Kidney (tissue), 14 donors: ENCODE results near the gene SDC3. TPM values are rescaled to one million over a fixed set of nuclear protein-coding genes. Genes with fewer than 3 reads are reported as not detected.
A peak's percentile ranks its signal among the peaks of the same experiment; 100 is the strongest.

Experiments used
- DNase-seq, 5 donors: peaks; one replicate each; pipeline ENCODE4 v3.0.0-alpha.2; 2013 to 2020
- FAIRE-seq: peaks from 2 replicates; lab custom pipeline; 2012; peaks lifted over from hg19 to GRCh38; lab: Jason Lieb, UNC
- H3K27ac ChIP-seq, 2 donors: one replicate each; pipeline ENCODE4 v1.7.0; 2013; ENCODE audit warnings: low read depth in 2 of 2, low read length in 2 of 2, inconsistent platforms in 1 of 2
- H3K27me3 ChIP-seq: one replicate; pipeline ENCODE4 v1.7.1; 2013; ENCODE audit warnings: low read length, inconsistent platforms; ENCODE audit not compliant: control insufficient read depth, insufficient read depth
- H3K36me3 ChIP-seq, 3 donors: one replicate each; pipeline versions ENCODE4 v1.7.0 to v1.7.1; 2013; ENCODE audit warnings: low read length in 3 of 3, control low read depth in 1 of 3, inconsistent platforms in 1 of 3; ENCODE audit not compliant: insufficient read depth in 3 of 3, control insufficient read depth in 2 of 3
- H3K4me1 ChIP-seq, 3 donors: one replicate each; pipeline versions ENCODE4 v1.7.0 to v1.7.1; 2013; ENCODE audit warnings: low read length in 3 of 3, inconsistent platforms in 1 of 3, low read depth in 1 of 3; ENCODE audit not compliant: control insufficient read depth in 2 of 3, insufficient read depth in 2 of 3
- H3K4me3 ChIP-seq, 3 donors: one replicate each; pipeline versions ENCODE4 v1.7.0 to v1.8.1; 2013; ENCODE audit warnings: low read length in 3 of 3, control low read depth in 1 of 3, inconsistent platforms in 1 of 3
- H3K9ac ChIP-seq, 3 donors: one replicate each; pipeline versions ENCODE4 v1.7.0 to v1.7.1; 2013; ENCODE audit warnings: low read length in 3 of 3, control low read depth in 1 of 3, inconsistent platforms in 1 of 3
- H3K9me3 ChIP-seq, 3 donors: one replicate each; pipeline versions ENCODE4 v1.7.0 to v1.7.1; 2013; ENCODE audit warnings: low read length in 3 of 3, control low read depth in 1 of 3, inconsistent platforms in 1 of 3; ENCODE audit not compliant: control insufficient read depth in 2 of 3, insufficient read depth in 1 of 3
- intact Hi-C: fragments of 100-400 bp; cut with DNase I; formaldehyde crosslinking; loops from one replicate; pipeline ENCODE4 v1.11.1; 2022
- polyA plus RNA-seq: library from polyadenylated mRNA; stranded (reverse); fragments of 350-450 nt; fragmentation: Illumina TruSeq; extraction: RNeasy Lipid Tissue Mini Kit (QIAGEN cat#74804); gene quantifications from one replicate; pipeline ENCODE4 v1.2.3, GENCODE V29; 2014; ENCODE audit warnings: low read depth, low replicate concordance; ENCODE audit not compliant: insufficient read depth
- total RNA-seq: library from RNA; stranded (reverse); fragmentation: NEBNext Ultra II Directional; extraction: Animal tissue kit (Norgen Biotek cat#: 25700); gene quantifications from one replicate; pipeline ENCODE4 v1.2.1, GENCODE V29; 2021
- TF ChIP-seq, protein P1 (sequence below): IDR thresholded peaks from 3 replicates; pipeline ENCODE4 v1.5.1; 2012; ENCODE audit warnings: mild to moderate bottlenecking, moderate library complexity, borderline replicate concordance; ENCODE audit not compliant: insufficient read depth; ENCODE audit errors: extremely low read depth
- donor health status: control.
- donor health status: control.
- donor health status: control.
- donor health status: control.
- donor health status: control.
- donor health status: DM: yes; HTN: yes; CAD: no.
- donor health status: Normal renal cell carcinoma (clear cell type).

Gene SDC3
- total and polyA plus RNA-seq, 2 donors from 2014 or later: 11.0 to 58.7 TPM

DNA sequence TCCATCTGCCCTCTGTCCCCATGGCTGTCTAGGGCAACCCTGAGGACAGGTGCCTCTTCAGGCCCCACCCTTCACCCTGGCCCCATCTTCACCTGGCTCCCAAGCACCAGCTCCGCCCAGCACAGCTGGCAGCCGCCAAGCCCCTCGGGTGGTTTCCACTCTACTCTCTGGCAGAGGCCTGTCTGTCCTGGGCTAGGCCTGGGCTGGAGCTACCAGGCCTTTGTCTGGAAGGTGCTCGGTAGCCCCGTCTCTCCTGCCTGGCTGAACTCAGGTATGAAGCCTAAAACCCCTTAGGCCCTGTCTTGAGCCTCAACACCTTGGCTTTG is 17.4 kb downstream of the SDC3 start:
- peaks cover 0 to 34% (median 0%) of the 10 kb centered on the region in 3 donors for H3K4me1 ChIP-seq
- H3K36me3 ChIP-seq: no peaks in the 10 kb centered on the region
- no peak overlapping the region for H3K4me3 ChIP-seq
- DNase-seq: peak in 1 of 5 donors; percentile 61
- no peaks in the 10 kb centered on the region for H3K9me3 ChIP-seq
- FAIRE-seq: no peak
- H3K9ac ChIP-seq: no peak overlapping the region
- no peaks in the 10 kb centered on the region for H3K27me3 ChIP-seq
- TF ChIP-seq, protein P1, sequence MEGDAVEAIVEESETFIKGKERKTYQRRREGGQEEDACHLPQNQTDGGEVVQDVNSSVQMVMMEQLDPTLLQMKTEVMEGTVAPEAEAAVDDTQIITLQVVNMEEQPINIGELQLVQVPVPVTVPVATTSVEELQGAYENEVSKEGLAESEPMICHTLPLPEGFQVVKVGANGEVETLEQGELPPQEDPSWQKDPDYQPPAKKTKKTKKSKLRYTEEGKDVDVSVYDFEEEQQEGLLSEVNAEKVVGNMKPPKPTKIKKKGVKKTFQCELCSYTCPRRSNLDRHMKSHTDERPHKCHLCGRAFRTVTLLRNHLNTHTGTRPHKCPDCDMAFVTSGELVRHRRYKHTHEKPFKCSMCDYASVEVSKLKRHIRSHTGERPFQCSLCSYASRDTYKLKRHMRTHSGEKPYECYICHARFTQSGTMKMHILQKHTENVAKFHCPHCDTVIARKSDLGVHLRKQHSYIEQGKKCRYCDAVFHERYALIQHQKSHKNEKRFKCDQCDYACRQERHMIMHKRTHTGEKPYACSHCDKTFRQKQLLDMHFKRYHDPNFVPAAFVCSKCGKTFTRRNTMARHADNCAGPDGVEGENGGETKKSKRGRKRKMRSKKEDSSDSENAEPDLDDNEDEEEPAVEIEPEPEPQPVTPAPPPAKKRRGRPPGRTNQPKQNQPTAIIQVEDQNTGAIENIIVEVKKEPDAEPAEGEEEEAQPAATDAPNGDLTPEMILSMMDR: no peak
- intact Hi-C loops: no loop called here
- H3K27ac ChIP-seq: no peak overlapping the region

DNA sequence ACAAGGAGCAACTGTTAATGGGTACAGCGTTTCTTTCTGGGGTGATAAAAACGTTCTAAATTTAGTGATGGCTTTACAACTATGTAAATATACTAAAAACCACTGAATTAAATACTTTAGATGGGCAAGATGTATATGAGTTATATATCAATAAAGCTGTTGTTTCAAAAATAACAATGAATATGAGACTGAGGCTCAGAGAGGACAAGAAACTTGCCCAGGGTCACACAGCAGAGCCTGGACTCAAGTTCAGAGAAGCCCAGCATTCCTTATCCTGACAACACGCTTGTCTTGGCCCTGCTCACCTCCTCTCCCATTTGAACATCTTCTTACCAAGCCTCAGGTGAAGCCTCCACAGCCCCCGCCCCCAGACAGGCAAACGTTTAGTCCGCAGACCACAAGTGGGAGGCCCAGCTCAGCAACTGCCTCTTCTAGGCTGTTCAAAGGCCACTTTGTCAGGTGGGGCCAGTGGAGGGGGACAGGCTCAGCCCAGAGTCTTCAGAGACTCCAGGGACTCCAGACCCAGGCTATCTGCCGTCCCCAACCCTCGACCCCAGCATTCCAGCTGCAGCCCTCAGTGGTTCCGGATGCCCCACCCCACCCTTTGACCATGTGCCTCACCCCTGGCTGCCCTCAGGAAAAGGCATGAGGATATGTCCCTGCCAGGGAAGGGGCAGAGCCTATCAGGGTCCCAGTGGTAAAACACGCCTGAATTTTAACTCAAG is 17.9 kb downstream of the SDC3 start:
- intact Hi-C loops: no loop called here
- no peaks in the 10 kb centered on the region for H3K36me3 ChIP-seq
- TF ChIP-seq, protein P1: no peak
- no peak overlapping the region for H3K27ac ChIP-seq
- no peak for FAIRE-seq
- no peaks in the 10 kb centered on the region for H3K9me3 ChIP-seq
- no peak overlapping the region for H3K4me3 ChIP-seq
- H3K9ac ChIP-seq: no peak overlapping the region
- H3K4me1 ChIP-seq: peaks cover 0 to 31% (median 0%) of the 10 kb centered on the region in 3 donors
- no peak for DNase-seq
- no peaks in the 10 kb centered on the region for H3K27me3 ChIP-seq

DNA sequence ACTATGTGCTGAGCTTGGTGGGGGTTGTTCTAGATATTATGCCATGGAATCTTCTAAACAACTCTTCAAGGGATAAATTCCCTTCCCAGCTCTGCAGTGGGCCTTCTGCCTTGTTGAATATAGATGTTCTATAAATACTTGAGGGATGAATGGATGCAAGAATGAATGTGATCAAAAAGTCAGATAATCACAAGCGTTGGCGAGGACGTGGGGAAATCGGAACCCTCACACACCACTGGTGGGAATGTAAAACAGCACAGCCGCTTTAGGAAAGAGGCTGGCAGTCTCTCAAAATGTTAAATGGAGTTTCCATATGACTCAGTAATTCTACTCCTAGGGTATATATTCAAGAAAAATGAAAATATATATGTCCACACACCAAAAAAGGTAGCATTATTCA is 19.0 kb downstream of the SDC3 start:
- Histone ChIP-seq H3K9me3 (no peaks in the 10 kb centered on the region), H3K9ac (no peak overlapping the region), H3K4me3 (no peak overlapping the region), H3K27me3 (no peaks in the 10 kb centered on the region), H3K4me1 (peaks cover 0 to 28% (median 0%) of the 10 kb centered on the region in 3 donors), H3K27ac (no peak overlapping the region), H3K36me3 (no peaks in the 10 kb centered on the region)
- intact Hi-C loops: no loop called here
- TF ChIP-seq, protein P1: no peak
- DNase-seq (no peak), FAIRE-seq (no peak)

DNA sequence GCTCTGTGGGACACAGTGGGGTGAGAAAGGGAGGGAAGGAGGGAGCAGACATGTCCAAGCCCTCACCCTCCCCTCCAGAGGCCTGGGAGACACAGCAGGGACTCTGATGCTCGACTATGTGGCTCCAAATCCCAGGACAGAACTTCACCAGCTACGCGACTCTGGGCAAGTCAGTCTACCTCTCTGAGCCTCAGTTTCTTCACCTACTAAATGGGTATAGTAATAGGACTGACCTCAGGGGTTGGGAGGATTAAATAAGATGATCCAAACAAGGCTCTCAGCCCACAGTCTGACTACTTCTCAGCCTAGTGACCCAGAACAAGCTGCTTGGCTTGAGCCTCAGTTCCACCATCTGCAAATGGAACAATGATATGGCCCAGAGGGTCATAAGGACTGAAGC is 19.6 kb downstream of the SDC3 start:
- peak overlapping the region; percentile 27 to 76 for H3K27ac ChIP-seq
- DNase-seq (no peak), FAIRE-seq (no peak)
- no peaks in the 10 kb centered on the region for H3K9me3 ChIP-seq
- H3K4me1 ChIP-seq: peaks cover 0 to 27% (median 0%) of the 10 kb centered on the region in 3 donors
- intact Hi-C loops: no loop called here
- no peak overlapping the region for H3K9ac ChIP-seq
- no peak overlapping the region for H3K4me3 ChIP-seq
- TF ChIP-seq, protein P1: no peak
- no peaks in the 10 kb centered on the region for H3K36me3 ChIP-seq
- H3K27me3 ChIP-seq: no peaks in the 10 kb centered on the region
